ENCODE data around the gene ABCA7. TPM values are rescaled to one million over a fixed set of nuclear protein-coding genes. Genes with fewer than 3 reads are reported as not detected.
"Not testable (repeated sequence)": the region's sequence is repeated elsewhere in the genome, so short reads cannot be mapped to it uniquely, and the experiment has no call there.

Gene ABCA7
- total RNA-seq, 6 experiments from 2014 or later = 4.8 to 14.6 (median 9.1) TPM

DNA sequence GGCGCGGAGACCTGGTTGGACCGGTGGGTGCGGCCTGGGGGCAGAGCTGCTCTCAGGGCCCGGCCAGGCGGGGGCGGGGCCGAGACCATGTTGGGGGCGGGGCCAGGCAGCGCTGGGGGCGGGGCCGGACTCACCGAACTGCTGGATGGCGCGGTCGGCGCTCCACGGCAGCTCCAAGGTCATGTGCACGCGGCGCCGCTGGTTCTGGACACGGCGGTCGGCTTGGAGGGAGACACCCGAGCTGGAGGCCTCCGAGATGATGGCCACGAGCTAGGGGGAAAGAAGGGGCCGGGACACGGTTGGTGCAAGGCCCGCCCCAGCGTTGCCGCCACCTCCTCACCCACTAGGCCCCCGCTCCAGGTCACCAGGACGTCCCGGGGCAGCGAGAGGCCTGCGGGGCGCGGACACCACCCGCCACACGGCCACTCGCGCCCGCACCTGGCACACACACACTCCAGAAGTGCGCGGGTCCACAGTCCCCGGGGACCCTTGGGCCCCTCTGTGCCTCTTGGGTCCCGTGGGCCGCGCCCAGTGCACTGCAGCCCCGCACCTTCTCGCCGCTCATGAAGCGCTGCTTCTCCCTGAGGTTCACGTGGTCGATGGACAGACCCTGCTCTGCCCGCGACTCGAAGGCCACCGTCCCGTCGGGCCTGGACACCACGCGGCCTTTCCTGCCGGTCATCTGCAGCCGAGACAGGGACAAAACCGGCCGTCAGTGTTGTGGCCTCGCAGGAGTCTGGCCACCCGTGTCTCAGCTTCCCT lies 72.5 kb downstream of the ABCA7 start:
- Histone ChIP-seq H3K27ac (peak overlapping the region in 1 of 3 donors; percentile 35), H3K36me3 (peaks cover 10 to 63% (median 26%) of the 10 kb centered on the region in 4 donors), H3K4me1 (peaks cover 0 to 13% (median 2%) of the 10 kb centered on the region in 4 donors), H3K4me3 (no peak overlapping the region), H3K9me3 (no peaks in the 10 kb centered on the region), H3K27me3 (no peaks in the 10 kb centered on the region)
- intact Hi-C loops (cut with DNase I) = loop anchor here in 1 of 2 donors (10.0 kb wide), 1 partner anchor 72 kb away; no protein-coding TSS in a partner anchor
- ATAC-seq (no peak), DNase-seq (no peak)
- WGBS (ENCODE audit: insufficient coverage, low coverage, low lambda C conversion rate, missing lambda C conversion rate) = 53% methylated on average over 6 of the region's 71 CpGs
- TF ChIP-seq, protein P1, sequence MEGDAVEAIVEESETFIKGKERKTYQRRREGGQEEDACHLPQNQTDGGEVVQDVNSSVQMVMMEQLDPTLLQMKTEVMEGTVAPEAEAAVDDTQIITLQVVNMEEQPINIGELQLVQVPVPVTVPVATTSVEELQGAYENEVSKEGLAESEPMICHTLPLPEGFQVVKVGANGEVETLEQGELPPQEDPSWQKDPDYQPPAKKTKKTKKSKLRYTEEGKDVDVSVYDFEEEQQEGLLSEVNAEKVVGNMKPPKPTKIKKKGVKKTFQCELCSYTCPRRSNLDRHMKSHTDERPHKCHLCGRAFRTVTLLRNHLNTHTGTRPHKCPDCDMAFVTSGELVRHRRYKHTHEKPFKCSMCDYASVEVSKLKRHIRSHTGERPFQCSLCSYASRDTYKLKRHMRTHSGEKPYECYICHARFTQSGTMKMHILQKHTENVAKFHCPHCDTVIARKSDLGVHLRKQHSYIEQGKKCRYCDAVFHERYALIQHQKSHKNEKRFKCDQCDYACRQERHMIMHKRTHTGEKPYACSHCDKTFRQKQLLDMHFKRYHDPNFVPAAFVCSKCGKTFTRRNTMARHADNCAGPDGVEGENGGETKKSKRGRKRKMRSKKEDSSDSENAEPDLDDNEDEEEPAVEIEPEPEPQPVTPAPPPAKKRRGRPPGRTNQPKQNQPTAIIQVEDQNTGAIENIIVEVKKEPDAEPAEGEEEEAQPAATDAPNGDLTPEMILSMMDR (IDR thresholded peaks at IDR 0.05) = no peak
- no peak for TF ChIP-seq POLR2A (IDR thresholded peaks at IDR 0.05)

DNA sequence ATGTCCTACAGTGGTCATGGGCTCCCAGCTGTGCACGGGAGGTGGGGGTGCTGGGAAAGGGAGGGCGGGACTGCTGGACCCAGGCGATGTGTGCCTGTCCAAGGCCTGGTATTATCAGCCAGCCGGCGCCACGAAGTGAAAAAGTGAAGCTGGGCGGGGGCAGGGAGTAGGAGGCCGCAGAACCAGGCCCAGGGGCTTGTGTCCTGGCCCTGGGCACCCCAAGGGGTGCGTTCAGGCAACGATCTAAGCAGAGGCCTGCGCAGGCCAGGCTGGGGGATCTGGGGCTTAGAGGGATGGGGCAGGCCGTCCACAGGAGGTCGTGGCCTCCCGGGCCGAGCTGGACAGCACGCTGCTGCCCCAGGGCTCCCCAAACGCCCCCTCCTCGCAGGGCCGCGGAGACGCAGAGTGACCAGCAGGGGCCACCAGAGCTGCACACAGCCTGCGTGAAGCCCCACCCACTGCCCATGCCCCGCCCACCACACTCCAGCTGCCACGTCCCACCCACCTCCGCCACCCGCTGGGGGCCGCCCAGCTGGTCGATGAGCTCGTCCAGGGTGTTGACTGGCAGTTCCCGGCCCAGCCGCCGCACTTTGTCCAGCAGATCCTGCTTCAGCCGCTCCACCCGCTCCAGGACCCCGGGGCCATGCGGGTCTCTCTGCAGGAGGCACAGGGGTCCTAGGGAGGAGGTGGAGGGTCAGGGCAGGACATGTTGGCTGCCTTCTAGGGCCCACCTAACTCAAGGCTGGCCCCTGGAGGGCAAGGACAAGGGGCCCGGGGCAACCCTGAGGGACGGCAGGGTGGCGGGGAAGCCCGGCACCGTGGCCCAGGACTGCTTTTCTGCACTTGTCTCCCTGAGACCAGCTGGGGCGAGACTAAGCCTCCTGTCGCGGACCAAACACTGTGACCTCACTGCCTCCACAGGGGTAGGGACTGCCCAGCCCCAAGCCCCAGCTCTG lies 73.4 kb downstream of the ABCA7 start:
- Histone ChIP-seq H3K27ac (peak overlapping the region; percentile 38 to 90 (median 78)), H3K9me3 (no peaks in the 10 kb centered on the region), H3K36me3 (peaks cover 10 to 65% (median 29%) of the 10 kb centered on the region in 4 donors), H3K4me3 (no peak overlapping the region), H3K4me1 (peaks cover 0 to 13% (median 2%) of the 10 kb centered on the region in 4 donors), H3K27me3 (no peaks in the 10 kb centered on the region)
- peak; percentile 97 to 99 (median 98) for DNase-seq
- 10% methylated on average over 6 of the region's 44 CpGs for WGBS (ENCODE audit: insufficient coverage, low coverage, low lambda C conversion rate, missing lambda C conversion rate)
- intact Hi-C loops (cut with DNase I) = loop anchor here in 1 of 2 donors (10.0 kb wide), 1 partner anchor 71 kb away; no protein-coding TSS in a partner anchor
- TF ChIP-seq POLR2A (IDR thresholded peaks at IDR 0.05) = peak; percentile 33
- TF ChIP-seq, protein P1 (IDR thresholded peaks at IDR 0.05) = peak; percentile 86 to 98 (median 92)
- peak; percentile 89 to 96 (median 93) for ATAC-seq

DNA sequence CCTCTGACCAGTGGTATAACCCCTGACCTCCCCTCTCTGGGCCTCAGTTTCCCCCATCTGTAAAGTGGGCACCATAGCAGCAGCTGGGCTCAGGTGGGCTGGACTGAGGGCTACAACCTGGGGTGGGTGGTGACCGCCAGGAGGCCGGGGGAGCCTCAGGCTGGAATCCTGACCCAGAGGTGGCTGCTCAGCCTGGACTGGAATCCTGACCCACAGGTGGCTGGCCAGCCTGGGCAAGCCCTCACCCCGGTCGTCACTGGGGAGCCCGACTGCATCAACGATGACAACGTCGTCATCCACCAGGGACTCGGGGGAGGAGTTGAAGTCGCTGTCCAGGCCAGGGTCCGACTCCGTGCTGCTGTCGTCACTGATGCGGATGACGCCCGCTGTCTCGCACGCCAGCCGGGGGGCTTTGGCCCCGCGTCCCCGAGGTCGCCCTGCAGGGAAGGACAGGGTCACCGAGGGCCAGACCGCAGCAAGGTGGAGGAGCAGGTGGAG lies 74.1 kb downstream of the ABCA7 start:
- TF ChIP-seq, protein P1 (IDR thresholded peaks at IDR 0.05) = no peak
- no peak for TF ChIP-seq POLR2A (IDR thresholded peaks at IDR 0.05)
- ATAC-seq (peak; percentile 3 to 12 (median 8)), DNase-seq (no peak)
- Histone ChIP-seq H3K4me3 (no peak overlapping the region), H3K36me3 (peaks cover 12 to 66% (median 33%) of the 10 kb centered on the region in 4 donors), H3K27ac (peak overlapping the region; percentile 38 to 90 (median 78)), H3K4me1 (peaks cover 0 to 13% (median 2%) of the 10 kb centered on the region in 4 donors), H3K9me3 (no peaks in the 10 kb centered on the region), H3K27me3 (no peaks in the 10 kb centered on the region)
- 31% methylated on average over 4 of the region's 25 CpGs for whole genome bisulfite sequencing (ENCODE audit: insufficient coverage, low coverage, low lambda C conversion rate, missing lambda C conversion rate)
- intact Hi-C loops (cut with DNase I) = loop anchor here in 1 of 2 donors (10.0 kb wide), 1 partner anchor 71 kb away; no protein-coding TSS in a partner anchor

DNA sequence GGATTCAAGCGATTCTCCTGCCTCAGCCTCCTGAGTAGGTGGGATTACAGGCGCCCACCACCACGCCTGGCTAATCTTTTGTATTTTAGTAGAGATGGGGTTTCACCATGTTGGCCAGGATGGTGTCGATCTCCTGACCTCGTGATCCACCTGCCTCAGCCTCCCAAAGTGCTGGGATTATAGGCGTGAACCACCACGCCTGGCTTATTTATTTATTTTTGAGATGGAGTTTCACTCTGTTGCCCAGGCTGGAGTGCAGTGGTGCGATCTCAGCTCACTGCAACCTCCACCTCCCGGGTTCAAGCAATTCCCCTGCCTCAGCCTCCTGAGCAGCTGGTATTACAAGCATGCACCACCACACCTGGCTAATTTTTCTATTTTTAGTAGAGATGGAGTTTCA lies 74.8 kb downstream of the ABCA7 start:
- not testable (repeated sequence) for DNase-seq, H3K27me3 ChIP-seq, H3K4me3 ChIP-seq, H3K9me3 ChIP-seq, ATAC-seq, H3K27ac ChIP-seq
- intact Hi-C loops (cut with DNase I) = loop anchor here (5.0 to 10.0 kb wide), 2 partner anchors 70 to 78 kb away; no protein-coding TSS in a partner anchor
- Histone ChIP-seq H3K36me3 (peaks cover 14 to 70% (median 34%) of the 10 kb centered on the region in 4 donors), H3K4me1 (peaks cover 0 to 13% (median 2%) of the 10 kb centered on the region in 4 donors)
- 96% methylated on average over 7 of the region's 9 CpGs for WGBS (ENCODE audit: insufficient coverage, low coverage, low lambda C conversion rate, missing lambda C conversion rate)

Small RNAs within 50 kb of the gene (small RNA-seq; reads per million reads assigned to genes)
- 0 to 0.58 reads per million in 2 experiments for gene RNU6-2

Other genes starting within 250 kb of the ABCA7 start
- gene PTBP1, start 242.7 kb upstream of the ABCA7 start, total RNA-seq = 100 to 1,000 TPM in 5 of 6 experiments, 10 to 100 TPM in 1; 91.1 to 150 (median 129) TPM
- not detected for gene PLPPR3, start 218.2 kb upstream of the ABCA7 start, total RNA-seq
- gene AZU1, start 212.3 kb upstream of the ABCA7 start, total RNA-seq = 1 to 10 TPM in 2 of 6 experiments, under 1 TPM in 1, not detected in 3; 0.15 to 3.6 (median 1.8) TPM
- gene PRTN3, start 199.1 kb upstream of the ABCA7 start, total RNA-seq = 1 to 10 TPM in 2 of 6 experiments, not detected in 4; 2.3 to 2.9 TPM
- 1 to 10 TPM in 2 of 6 experiments, under 1 TPM in 1, not detected in 3; 0.59 to 4.2 (median 3.3) TPM for gene ELANE, start 187.8 kb upstream of the ABCA7 start, total RNA-seq
- 1 to 10 TPM; 3.5 to 9.6 (median 7.8) TPM for gene CFD, start 180.4 kb upstream of the ABCA7 start, total RNA-seq
- gene MED16, start 146.9 kb upstream of the ABCA7 start, total RNA-seq = 10 to 100 TPM; 32.0 to 35.7 (median 33.3) TPM
- gene RNU6-9, start 146.6 kb upstream of the ABCA7 start, total RNA-seq = not detected
- 10 to 100 TPM; 14.5 to 28.2 (median 20.5) TPM for gene R3HDM4, start 126.9 kb upstream of the ABCA7 start, total RNA-seq
- under 1 TPM in 1 of 6 experiments, not detected in 5; 0.47 TPM for gene KISS1R, start 122.8 kb upstream of the ABCA7 start, total RNA-seq
- gene ARID3A, start 114.1 kb upstream of the ABCA7 start, total RNA-seq = 1 to 10 TPM in 5 of 6 experiments, under 1 TPM in 1; 0.74 to 5.3 (median 1.9) TPM
- gene WDR18, start 55.8 kb upstream of the ABCA7 start, total RNA-seq = 10 to 100 TPM; 19.0 to 56.2 (median 29.7) TPM
- gene GRIN3B, start 39.7 kb upstream of the ABCA7 start, total RNA-seq = under 1 TPM in 1 of 6 experiments, not detected in 5; 0.06 TPM
- 100 to 1,000 TPM in 2 of 6 experiments, 10 to 100 TPM in 4; 82.6 to 180 (median 93.2) TPM for gene TMEM259, start 19.0 kb upstream of the ABCA7 start, total RNA-seq
- gene RNU6-2, start 18.6 kb upstream of the ABCA7 start, total RNA-seq = not detected
- gene CNN2, start 13.5 kb upstream of the ABCA7 start, total RNA-seq = 10 to 100 TPM; 16.4 to 53.8 (median 22.2) TPM
- 1 to 10 TPM; 4.2 to 10.0 (median 7.3) TPM for gene ARHGAP45, start 27.1 kb downstream of the ABCA7 start, total RNA-seq
- 100 to 1,000 TPM; 112 to 256 (median 131) TPM for gene POLR2E, start 55.3 kb downstream of the ABCA7 start, total RNA-seq
- gene GPX4, start 63.9 kb downstream of the ABCA7 start, total RNA-seq = 100 to 1,000 TPM; 204 to 389 (median 212) TPM
- 10 to 100 TPM; 21.5 to 54.4 (median 25.5) TPM for gene SBNO2, start 134.2 kb downstream of the ABCA7 start, total RNA-seq
- 10 to 100 TPM; 23.8 to 34.0 (median 29.5) TPM for gene STK11, start 165.7 kb downstream of the ABCA7 start, total RNA-seq
- under 1 TPM; 0.15 to 0.62 (median 0.31) TPM for gene CBARP, start 197.9 kb downstream of the ABCA7 start, total RNA-seq
- 100 to 1,000 TPM in 5 of 6 experiments, 10 to 100 TPM in 1; 98.1 to 240 (median 137) TPM for gene ATP5F1D, start 201.6 kb downstream of the ABCA7 start, total RNA-seq
- gene MIDN, start 208.5 kb downstream of the ABCA7 start, total RNA-seq = 10 to 100 TPM; 22.3 to 55.1 (median 29.3) TPM
- 100 to 1,000 TPM in 2 of 6 experiments, 10 to 100 TPM in 4; 69.2 to 111 (median 89.5) TPM for gene CIRBP, start 229.2 kb downstream of the ABCA7 start, total RNA-seq
- gene FAM174C, start 235.4 kb downstream of the ABCA7 start, total RNA-seq = 100 to 1,000 TPM in 1 of 6 experiments, 10 to 100 TPM in 5; 34.0 to 103 (median 43.8) TPM
- 10 to 100 TPM in 1 of 6 experiments, 1 to 10 TPM in 5; 4.2 to 10.3 (median 5.6) TPM for gene EFNA2, start 245.8 kb downstream of the ABCA7 start, total RNA-seq

All from right lobe of liver (tissue), 6 donors.